Measurements from ENCODE around the gene RPRD1B.

Gene RPRD1B

DNA sequence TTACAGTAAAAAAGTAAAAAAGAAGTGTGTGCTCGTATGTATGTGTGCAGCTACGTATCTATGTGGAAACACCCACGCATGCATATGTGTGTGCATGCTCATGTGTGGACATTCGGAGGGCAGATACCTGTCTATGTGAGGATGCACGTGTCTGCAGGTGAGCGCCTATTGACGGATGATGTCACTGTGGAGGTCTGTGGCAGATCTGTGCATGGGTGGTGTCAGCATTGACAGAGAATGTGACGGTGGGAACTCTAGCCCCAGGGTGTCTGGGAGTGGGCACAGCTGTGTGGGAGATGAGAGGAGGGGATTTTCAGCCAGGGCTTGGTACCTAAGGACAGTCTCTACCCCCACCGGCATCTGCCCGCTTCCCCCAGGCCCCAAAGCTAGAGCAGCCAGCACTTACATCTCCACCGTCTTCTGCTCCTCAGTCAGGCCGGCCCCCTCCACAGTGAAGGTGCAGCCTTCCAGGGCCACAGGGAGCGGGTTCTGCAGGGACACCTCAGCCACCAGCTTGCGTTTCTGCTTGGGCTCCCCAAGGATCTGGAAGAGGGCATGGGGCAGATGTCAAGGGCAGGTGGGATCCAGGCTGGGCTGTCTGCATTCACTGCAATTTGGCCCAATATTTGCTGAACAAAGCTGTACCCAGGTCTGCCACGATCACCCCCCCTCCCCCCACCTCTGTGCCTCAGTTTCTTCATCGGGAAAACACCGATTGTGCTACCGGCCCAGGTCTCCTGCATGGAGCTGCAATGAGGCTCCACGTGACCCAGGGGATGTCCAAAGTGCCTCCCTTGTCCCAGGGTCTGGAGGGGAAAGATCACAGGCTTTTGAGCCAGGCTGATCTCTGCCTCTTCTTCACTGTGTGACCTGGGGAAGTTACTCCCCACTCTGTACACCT is 97.4 kb downstream of the RPRD1B start:
- TF ChIP-seq, protein P1, sequence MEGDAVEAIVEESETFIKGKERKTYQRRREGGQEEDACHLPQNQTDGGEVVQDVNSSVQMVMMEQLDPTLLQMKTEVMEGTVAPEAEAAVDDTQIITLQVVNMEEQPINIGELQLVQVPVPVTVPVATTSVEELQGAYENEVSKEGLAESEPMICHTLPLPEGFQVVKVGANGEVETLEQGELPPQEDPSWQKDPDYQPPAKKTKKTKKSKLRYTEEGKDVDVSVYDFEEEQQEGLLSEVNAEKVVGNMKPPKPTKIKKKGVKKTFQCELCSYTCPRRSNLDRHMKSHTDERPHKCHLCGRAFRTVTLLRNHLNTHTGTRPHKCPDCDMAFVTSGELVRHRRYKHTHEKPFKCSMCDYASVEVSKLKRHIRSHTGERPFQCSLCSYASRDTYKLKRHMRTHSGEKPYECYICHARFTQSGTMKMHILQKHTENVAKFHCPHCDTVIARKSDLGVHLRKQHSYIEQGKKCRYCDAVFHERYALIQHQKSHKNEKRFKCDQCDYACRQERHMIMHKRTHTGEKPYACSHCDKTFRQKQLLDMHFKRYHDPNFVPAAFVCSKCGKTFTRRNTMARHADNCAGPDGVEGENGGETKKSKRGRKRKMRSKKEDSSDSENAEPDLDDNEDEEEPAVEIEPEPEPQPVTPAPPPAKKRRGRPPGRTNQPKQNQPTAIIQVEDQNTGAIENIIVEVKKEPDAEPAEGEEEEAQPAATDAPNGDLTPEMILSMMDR (conservative IDR thresholded peaks at IDR 0.05; ENCODE audit: low read depth, low read length) = no peak
- no peak for DNase-seq (ENCODE audit: low read depth)
- H3K4me3 ChIP-seq (ENCODE audit: low read depth, low read length) = no peak overlapping the region

DNA sequence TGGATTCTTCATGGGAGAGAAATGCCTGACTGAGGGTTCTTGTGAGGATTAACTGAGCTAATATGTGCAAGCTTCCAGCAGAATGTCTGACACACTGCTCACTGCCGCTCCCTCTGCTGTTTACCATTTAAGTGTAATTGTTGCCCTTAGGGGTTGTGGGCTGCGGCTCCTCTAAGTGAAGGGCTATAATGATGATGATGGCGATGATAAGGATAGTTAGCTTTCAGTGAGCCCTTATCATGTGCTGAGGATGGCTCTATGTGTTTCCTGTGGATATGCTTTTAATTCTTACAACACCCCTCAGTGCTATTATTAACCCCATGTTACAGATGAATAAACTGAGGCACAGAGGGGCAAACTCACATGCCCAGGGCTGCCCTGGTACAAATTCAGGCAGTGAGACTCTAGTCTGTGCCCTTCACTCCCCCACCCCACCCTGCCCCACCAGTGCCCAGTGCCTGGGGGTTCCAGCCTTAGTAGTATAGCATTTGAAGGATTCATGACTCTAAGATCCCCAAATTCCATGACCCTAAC is 98.1 kb downstream of the RPRD1B start:
- no peak overlapping the region for H3K4me3 ChIP-seq (ENCODE audit: low read depth, low read length)
- DNase-seq (ENCODE audit: low read depth) = no peak
- TF ChIP-seq, protein P1 (conservative IDR thresholded peaks at IDR 0.05; ENCODE audit: low read depth, low read length) = no peak

DNA sequence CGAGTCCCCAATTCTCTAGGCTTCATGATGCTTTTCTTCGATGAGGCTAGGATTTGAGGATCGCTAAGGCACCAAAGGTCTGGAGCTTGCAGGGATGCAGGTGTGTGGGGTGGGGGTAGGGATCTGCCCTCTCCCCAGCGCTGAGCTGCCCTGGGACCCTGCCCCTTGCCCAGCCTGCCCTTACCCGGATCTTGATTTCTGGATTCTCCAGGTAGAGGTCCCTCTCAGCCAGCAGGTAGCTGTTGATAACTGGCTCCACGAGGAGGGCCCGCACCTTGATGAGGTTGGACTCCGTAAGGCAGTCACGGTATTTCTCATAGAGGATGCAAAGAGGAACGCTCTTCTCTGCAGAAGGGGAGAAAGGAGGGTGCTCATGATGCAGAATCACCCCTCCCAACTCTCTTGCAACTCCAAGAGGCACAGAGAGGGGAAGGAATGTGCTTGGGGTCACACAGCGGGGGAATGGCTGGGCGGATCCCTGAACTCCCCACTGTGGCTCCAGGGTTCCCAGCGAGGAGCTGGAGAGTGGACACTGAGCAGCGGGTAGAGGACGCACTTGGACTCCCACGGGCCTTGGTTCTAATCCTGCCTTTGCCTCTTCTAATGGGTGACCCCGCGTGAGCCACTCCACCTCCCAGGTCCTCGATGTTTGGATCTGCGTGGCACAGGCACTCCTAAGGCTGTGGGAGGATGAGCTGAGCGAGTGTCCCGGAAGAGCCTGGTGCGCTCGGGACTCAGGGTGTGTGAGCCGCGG is 98.8 kb downstream of the RPRD1B start:
- DNase-seq (ENCODE audit: low read depth) = no peak
- H3K4me3 ChIP-seq (ENCODE audit: low read depth, low read length) = no peak overlapping the region
- TF ChIP-seq, protein P1 (conservative IDR thresholded peaks at IDR 0.05; ENCODE audit: low read depth, low read length) = no peak

DNA sequence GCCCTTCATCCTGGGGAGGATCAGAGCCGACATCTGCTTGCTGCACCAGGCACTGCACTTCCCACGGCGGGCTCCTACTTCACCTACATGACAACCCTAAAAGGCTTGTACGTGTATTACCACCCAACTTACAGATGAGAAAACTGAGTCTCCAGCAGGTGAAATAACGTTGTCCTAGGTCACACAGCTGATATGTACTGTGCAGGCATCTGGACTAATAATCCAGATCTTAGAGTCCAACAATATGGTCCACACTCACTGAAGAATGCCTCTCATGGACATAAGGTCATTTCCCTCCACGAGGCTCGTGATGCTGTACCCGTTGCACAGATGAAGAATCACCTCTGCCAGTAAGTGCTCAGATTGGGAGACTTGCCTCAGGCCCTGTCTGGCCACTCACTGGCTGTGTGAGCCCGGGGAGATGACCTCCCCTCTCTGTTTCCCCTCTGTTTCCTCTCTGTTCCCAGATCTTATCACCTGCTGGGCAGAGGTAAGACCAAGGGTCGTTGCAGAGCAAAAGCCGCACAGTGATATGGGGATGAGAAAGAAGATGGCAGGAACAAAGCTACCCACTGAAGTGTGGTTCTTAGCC is 99.5 kb downstream of the RPRD1B start:
- DNase-seq (ENCODE audit: low read depth) = no peak
- no peak overlapping the region for H3K4me3 ChIP-seq (ENCODE audit: low read depth, low read length)
- TF ChIP-seq, protein P1 (conservative IDR thresholded peaks at IDR 0.05; ENCODE audit: low read depth, low read length) = no peak

DNA sequence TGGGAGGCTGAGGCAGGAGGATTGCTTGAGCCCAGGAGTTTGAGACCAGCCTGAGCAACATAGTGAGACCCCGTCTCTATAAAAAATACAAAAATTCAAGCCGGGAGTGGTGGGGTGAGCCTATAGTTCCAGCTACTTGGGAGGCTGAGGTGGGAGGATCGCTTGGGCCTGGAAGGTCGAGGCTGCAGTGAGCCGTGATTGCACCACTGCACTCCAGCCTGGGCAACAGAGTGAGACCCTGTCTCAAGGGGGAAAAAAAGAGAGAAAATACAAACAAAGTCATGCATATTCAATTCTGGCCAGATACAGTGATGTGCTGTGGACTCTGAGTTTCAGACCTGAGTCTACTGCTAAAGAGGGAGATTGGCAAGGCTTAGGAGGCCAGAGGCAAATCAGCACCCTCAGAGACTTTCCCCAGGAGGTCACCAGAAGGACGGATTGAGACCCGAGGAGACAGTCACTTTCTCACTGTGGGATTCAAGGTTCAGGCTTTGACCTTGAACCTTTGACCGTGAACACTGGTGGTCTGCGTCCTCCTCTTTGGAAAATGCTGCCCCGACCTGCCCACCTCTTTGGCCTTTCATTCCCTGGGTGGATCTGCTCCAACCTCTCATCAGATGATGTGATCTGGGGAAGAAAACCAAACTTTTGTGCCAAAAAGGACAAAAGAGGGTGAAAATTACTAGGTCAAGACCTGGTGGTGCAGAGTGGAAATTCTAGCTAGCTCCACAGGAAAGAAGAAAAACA is 100.3 kb downstream of the RPRD1B start:
- TF ChIP-seq, protein P1 (conservative IDR thresholded peaks at IDR 0.05; ENCODE audit: low read depth, low read length) = no peak
- H3K4me3 ChIP-seq (ENCODE audit: low read depth, low read length) = no peak overlapping the region
- peak; percentile 54 for DNase-seq (ENCODE audit: low read depth)

All from choroid plexus epithelial cell (primary cell).